IPS-20b (cell line): ENCODE data around the gene EGFR.

Experiments
- H3K27ac ChIP-seq: one replicate; pipeline ENCODE4 v1.5.1; 2013; ENCODE audit warnings: low read length
- H3K27me3 ChIP-seq: 2 replicates; pipeline ENCODE4 v1.6.1; 2013; ENCODE audit warnings: mild to moderate bottlenecking, low read length, inconsistent platforms; ENCODE audit not compliant: insufficient read depth
- H3K36me3 ChIP-seq: 2 replicates; pipeline ENCODE4 v1.6.1; 2013; ENCODE audit warnings: low read depth, mild to moderate bottlenecking, inconsistent platforms, low read length, moderate library complexity; ENCODE audit not compliant: insufficient read depth
- H3K4me1 ChIP-seq: 2 replicates; pipeline ENCODE4 v1.6.1; 2013; ENCODE audit warnings: mild to moderate bottlenecking, control low read depth, inconsistent platforms, low read length, moderate library complexity; ENCODE audit not compliant: insufficient read depth
- H3K4me3 ChIP-seq: 2 replicates; pipeline ENCODE4 v1.5.1; 2013; ENCODE audit warnings: mild to moderate bottlenecking, low read length, inconsistent platforms
- H3K9ac ChIP-seq: 2 replicates; pipeline ENCODE4 v1.6.1; 2013; ENCODE audit warnings: low read depth, mild to moderate bottlenecking, inconsistent platforms, low read length, moderate library complexity
- H3K9me3 ChIP-seq: 2 replicates; pipeline ENCODE4 v1.6.1; 2013; ENCODE audit warnings: mild to moderate bottlenecking, low read depth, low read length, inconsistent platforms; ENCODE audit not compliant: insufficient read depth

EGFR gene

GRCh38 chr7:55018361-55019190 lies at the start of gene EGFR:
EGFR (plus strand) TSS chr7:55019017; CDS start chr7:55019278, 261 bp downstream.
- Histone ChIP-seq H3K4me3 (peak within 1 kb of the TSS; percentile 68; the same call in 1 of the 2 replicates), H3K9ac (no peak within 1 kb of the TSS), H3K9me3 (no peaks in the 10 kb centered on the region), H3K36me3 (no peaks in the 10 kb centered on the region), H3K27ac (no peak within 1 kb of the TSS), H3K27me3 (peaks cover 79% of the 10 kb centered on the region), H3K4me1 (no peaks in the 10 kb centered on the region)

GRCh38 chr7:54969208-54969967 lies 49.4 kb upstream of the EGFR start:
- Histone ChIP-seq H3K9ac (no peak overlapping the region), H3K4me3 (no peak overlapping the region), H3K27me3 (no peaks in the 10 kb centered on the region), H3K9me3 (peaks cover 6% of the 10 kb centered on the region), H3K4me1 (no peaks in the 10 kb centered on the region), H3K36me3 (no peaks in the 10 kb centered on the region), H3K27ac (no peak overlapping the region)

- no peak overlapping the region for H3K9ac ChIP-seq
- H3K27ac ChIP-seq = no peak overlapping the region
- H3K36me3 ChIP-seq = no peaks in the 10 kb centered on the region
- no peaks in the 10 kb centered on the region for H3K27me3 ChIP-seq
- H3K9me3 ChIP-seq = peaks cover 6% of the 10 kb centered on the region
- no peak overlapping the region for H3K4me3 ChIP-seq
- H3K4me1 ChIP-seq = no peaks in the 10 kb centered on the region
These were observed 46.0 kb upstream of the EGFR start for GRCh38 chr7:54972733-54973294.

DNA sequence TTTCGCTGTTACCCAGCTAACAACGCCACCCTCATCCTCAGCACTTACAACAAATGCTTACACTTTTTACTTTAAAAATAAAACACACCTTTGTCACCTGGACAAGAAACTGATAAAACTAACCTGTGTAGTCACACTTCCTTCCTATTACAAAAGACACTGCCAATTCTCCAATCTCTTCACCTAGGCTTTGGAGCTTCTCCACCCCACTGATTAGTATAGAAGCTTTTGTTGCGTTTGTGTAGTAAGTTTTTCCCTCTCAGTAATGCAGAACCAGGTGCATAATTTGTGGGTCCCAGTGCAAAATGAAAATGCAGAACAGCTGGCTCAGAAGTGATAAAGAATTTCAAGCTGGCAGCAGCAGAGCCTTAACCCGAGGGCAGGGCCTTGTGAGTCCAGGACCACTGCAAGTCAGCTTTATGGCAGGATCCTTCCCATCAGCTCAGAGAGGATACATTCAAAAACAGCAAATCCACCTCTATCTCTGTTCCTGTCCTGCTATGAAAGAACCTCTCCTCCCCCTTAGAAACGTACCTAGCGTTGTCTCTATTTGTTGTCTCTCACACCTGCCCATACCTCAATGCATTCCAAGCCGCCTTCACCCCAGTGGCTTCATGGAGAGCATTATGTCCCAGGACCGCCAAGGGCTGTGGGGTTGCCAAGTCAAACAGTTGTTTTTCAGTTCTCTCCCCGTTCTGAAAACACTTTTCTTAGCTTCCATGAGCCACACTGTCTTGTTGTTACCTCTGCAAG lies 40.3 kb upstream of the EGFR start:
- no peak overlapping the region for H3K27ac ChIP-seq

DNA sequence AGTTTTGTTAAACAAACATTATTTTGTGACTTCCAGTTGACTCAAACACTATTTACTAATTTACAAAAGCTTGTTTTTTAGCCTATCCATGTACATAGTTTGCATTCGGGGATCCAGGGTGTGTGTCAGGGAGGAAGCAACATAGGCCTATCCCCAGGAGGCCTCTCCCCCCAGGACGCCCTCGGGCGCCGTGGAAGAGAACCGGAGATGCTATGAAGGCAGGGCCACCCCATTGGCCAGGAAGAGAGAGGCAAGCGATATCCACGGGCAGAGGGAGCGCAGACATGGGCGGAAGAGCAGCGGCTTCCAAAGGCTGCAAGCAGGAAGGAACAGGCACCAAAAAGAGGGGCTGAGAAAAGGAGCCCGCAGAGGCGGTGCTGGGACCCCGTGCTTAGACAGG lies 38.3 kb upstream of the EGFR start:
- H3K9ac ChIP-seq = no peak overlapping the region
- no peak overlapping the region for H3K27ac ChIP-seq
- no peaks in the 10 kb centered on the region for H3K36me3 ChIP-seq
- no peak overlapping the region for H3K4me3 ChIP-seq
- no peaks in the 10 kb centered on the region for H3K4me1 ChIP-seq
- no peaks in the 10 kb centered on the region for H3K9me3 ChIP-seq
- no peaks in the 10 kb centered on the region for H3K27me3 ChIP-seq

More for the DNA sequence above, 40.3 kb upstream of the EGFR start:
- no peaks in the 10 kb centered on the region for H3K9me3 ChIP-seq
- no peaks in the 10 kb centered on the region for H3K36me3 ChIP-seq
- H3K4me3 ChIP-seq = no peak overlapping the region
- no peak overlapping the region for H3K9ac ChIP-seq
- no peaks in the 10 kb centered on the region for H3K4me1 ChIP-seq
- no peaks in the 10 kb centered on the region for H3K27me3 ChIP-seq

- Histone ChIP-seq H3K4me3 (no peak overlapping the region), H3K27ac (no peak overlapping the region), H3K27me3 (no peaks in the 10 kb centered on the region), H3K9me3 (no peaks in the 10 kb centered on the region), H3K9ac (no peak overlapping the region), H3K36me3 (no peaks in the 10 kb centered on the region), H3K4me1 (no peaks in the 10 kb centered on the region)
These were observed 36.9 kb upstream of the EGFR start for GRCh38 chr7:54981913-54982312.

DNA sequence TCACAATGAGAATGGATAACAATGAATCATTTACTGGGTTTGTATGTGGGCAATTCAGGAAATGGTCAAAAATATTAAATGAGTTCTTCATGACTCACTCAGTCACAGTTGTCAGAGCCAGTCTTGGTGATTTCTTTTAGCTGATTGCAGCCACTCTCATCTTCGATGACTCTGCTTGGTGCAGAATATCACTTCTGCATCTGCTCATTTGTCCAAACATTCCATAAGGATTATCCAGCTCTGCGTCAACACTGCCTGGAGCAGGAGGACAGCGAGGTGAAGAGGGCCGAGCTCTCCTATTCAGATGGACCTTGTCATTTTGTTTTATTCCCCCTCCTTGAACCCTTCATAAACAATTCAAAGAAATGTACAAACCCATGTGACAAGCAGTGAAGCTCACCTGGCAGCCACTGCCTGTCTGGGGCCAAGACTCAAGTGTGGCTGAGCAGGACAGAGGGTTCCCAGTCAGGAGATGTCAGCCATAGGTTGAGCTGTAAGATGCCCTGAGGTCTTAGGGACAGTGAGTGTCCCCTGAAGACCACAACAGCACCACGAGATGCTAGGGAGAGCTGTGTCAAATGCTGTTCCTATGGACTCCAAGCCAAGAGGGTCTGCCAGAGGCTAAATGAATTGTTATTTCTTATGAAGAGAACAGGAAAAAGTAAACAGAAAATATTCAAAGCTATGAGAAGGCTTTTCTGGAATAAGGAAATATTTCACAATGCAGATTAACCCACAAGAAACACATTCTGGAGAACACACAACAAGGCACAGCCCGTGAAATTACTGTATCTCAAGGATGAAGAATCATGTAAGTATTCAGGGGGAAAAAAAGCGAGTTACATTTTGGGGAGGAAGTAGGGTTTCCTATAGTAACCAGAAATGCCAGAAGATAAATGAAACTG lies 33.1 kb upstream of the EGFR start:
- H3K4me1 ChIP-seq = no peaks in the 10 kb centered on the region
- no peak overlapping the region for H3K27ac ChIP-seq
- H3K9ac ChIP-seq = no peak overlapping the region
- H3K27me3 ChIP-seq = no peaks in the 10 kb centered on the region
- no peak overlapping the region for H3K4me3 ChIP-seq
- H3K9me3 ChIP-seq = no peaks in the 10 kb centered on the region
- no peaks in the 10 kb centered on the region for H3K36me3 ChIP-seq

DNA sequence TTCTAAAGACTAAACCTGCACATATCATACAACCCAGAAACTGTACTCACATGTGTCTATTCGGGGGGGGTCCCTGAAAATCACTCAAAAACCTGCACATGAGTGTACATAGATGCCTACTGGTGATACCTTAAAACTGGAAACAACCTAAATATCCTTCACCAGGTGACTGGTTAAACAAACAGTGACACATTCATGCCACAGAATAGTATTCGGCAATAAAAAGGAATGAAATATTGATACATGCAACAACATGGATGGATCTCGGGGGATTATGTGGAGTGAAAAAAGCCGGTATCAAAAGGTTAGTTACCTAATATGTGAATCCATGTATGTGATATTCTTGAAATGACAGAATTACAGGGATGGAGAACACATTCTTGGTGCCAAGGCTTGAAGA lies 32.1 kb upstream of the EGFR start:
- Histone ChIP-seq H3K4me3 (no peak overlapping the region), H3K4me1 (no peaks in the 10 kb centered on the region), H3K27ac (no peak overlapping the region), H3K9ac (no peak overlapping the region), H3K27me3 (no peaks in the 10 kb centered on the region), H3K9me3 (no peaks in the 10 kb centered on the region), H3K36me3 (no peaks in the 10 kb centered on the region)

GRCh38 chr7:54987772-54988171 lies 31.0 kb upstream of the EGFR start:
- no peaks in the 10 kb centered on the region for H3K4me1 ChIP-seq
- H3K27ac ChIP-seq = no peak overlapping the region
- H3K4me3 ChIP-seq = no peak overlapping the region
- H3K27me3 ChIP-seq = no peaks in the 10 kb centered on the region
- no peaks in the 10 kb centered on the region for H3K9me3 ChIP-seq
- no peak overlapping the region for H3K9ac ChIP-seq
- H3K36me3 ChIP-seq = no peaks in the 10 kb centered on the region

- H3K4me1 ChIP-seq = no peaks in the 10 kb centered on the region; the same call in 1 of the 2 replicates
These were observed 30.3 kb upstream of the EGFR start for GRCh38 chr7:54988516-54988915.

More at GRCh38 chr7:54988516-54988915, 30.3 kb upstream of the EGFR start:
- H3K9ac ChIP-seq = no peak overlapping the region
- H3K9me3 ChIP-seq = no peaks in the 10 kb centered on the region
- no peak overlapping the region for H3K27ac ChIP-seq
- H3K4me3 ChIP-seq = no peak overlapping the region
- H3K36me3 ChIP-seq = no peaks in the 10 kb centered on the region
- H3K27me3 ChIP-seq = no peaks in the 10 kb centered on the region
